Activated B cell treated with CpG ODN at 0.5 μM for 24 hours (primary cell): ENCODE measurements around the gene MACROD2. TPM values are rescaled to one million over a fixed set of nuclear protein-coding genes. Genes with fewer than 3 reads are reported as not detected.

Source experiments
- ATAC-seq: fragments of 200-7000 bp; cut with Tn5 transposase; one replicate; pipeline ENCODE4 v1.10.0; 2021; ENCODE audit warnings: low read depth, mild to moderate bottlenecking, moderate library complexity
- CTCF ChIA-PET: fragments of 350-600 bp; sonication (Branson Sonifier 250); formaldehyde crosslinking; loops from one replicate; lab custom pipeline; 2021; ENCODE audit warnings: antibody characterized with exemption; lab: Charles Lee
- POLR2A ChIA-PET: fragments of 350-600 bp; sonication (Branson Sonifier 250); formaldehyde crosslinking; loops from one replicate; lab custom pipeline; 2021; ENCODE audit warnings: antibody characterized with exemption; lab: Charles Lee
- DNase-seq: peaks from one replicate; pipeline ENCODE4 v3.0.0; 2022
- H3K27ac Mint-ChIP-seq: one replicate; pipeline ENCODE4 v1.8.0; 2020; ENCODE audit warnings: mixed read lengths
- H3K27me3 Mint-ChIP-seq: one replicate; pipeline ENCODE4 v1.8.0; 2021; ENCODE audit warnings: mixed read lengths
- H3K36me3 Mint-ChIP-seq: one replicate; pipeline ENCODE4 v1.8.0; 2021; ENCODE audit warnings: low read depth, mixed read lengths
- H3K4me1 Mint-ChIP-seq: one replicate; pipeline ENCODE4 v1.8.0; 2021; ENCODE audit warnings: mixed read lengths
- H3K4me3 Mint-ChIP-seq: one replicate; pipeline ENCODE4 v1.8.0; 2020; ENCODE audit warnings: mild to moderate bottlenecking, mixed read lengths
- H3K9me3 Mint-ChIP-seq: one replicate; pipeline ENCODE4 v1.8.0; 2020; ENCODE audit warnings: mixed read lengths
- CTCF ChIP-seq: fragments of 200-600 bp; IDR thresholded peaks from one replicate; pipeline ENCODE4 v1.8.0; 2022; ENCODE audit warnings: antibody characterized with exemption, mild to moderate bottlenecking
- intact Hi-C: fragments of 100-400 bp; cut with micrococcal nuclease; formaldehyde crosslinking; loops from one replicate; pipeline ENCODE4 v1.15.1; 2024
- total RNA-seq: library from RNA; stranded (reverse); gene quantifications from 2 replicates; pipeline ENCODE4 v1.2.3, GENCODE V29; 2022

Gene MACROD2
- total RNA-seq, 1 donor from 2014 or later: 55.1 TPM

- no peak for TF ChIP-seq CTCF
- no peaks in the 10 kb centered on the region for H3K27me3 Mint-ChIP-seq
- no peaks in the 10 kb centered on the region for H3K9me3 Mint-ChIP-seq
- H3K27ac Mint-ChIP-seq: no peak overlapping the region
- no peak for ATAC-seq
- DNase-seq: no peak
- no peaks in the 10 kb centered on the region for H3K36me3 Mint-ChIP-seq
- CTCF ChIA-PET: interaction anchor here (0.5 kb wide), 1 partner anchor 16 kb away, joined by 3 read pairs; no protein-coding TSS in a partner anchor
- peaks cover under 1% of the 10 kb centered on the region for H3K4me1 Mint-ChIP-seq
- intact Hi-C loops: no loop called here
- H3K4me3 Mint-ChIP-seq: no peak overlapping the region
- POLR2A ChIA-PET: no interaction called here
These were observed 829.7 kb downstream of the MACROD2 start for GRCh38 chr20:14824996-14825395.

- TF ChIP-seq CTCF: no peak
- ATAC-seq (no peak), DNase-seq (no peak)
- ChIA-PET CTCF (no interaction called here), POLR2A (no interaction called here)
- Mint-ChIP-seq H3K9me3 (no peaks in the 10 kb centered on the region), H3K27ac (no peak overlapping the region), H3K4me1 (peaks cover 10% of the 10 kb centered on the region), H3K27me3 (no peaks in the 10 kb centered on the region), H3K36me3 (no peaks in the 10 kb centered on the region), H3K4me3 (no peak overlapping the region)
- intact Hi-C loops: no loop called here
These were observed 831.4 kb downstream of the MACROD2 start for GRCh38 chr20:14826543-14827313.

GRCh38 chr20:14828459-14828858 is 833.1 kb downstream of the MACROD2 start:
- H3K9me3 Mint-ChIP-seq: no peaks in the 10 kb centered on the region
- H3K4me1 Mint-ChIP-seq: peaks cover 22% of the 10 kb centered on the region
- ChIA-PET POLR2A (no interaction called here), CTCF (no interaction called here)
- no peaks in the 10 kb centered on the region for H3K36me3 Mint-ChIP-seq
- no peak overlapping the region for H3K4me3 Mint-ChIP-seq
- no peak overlapping the region for H3K27ac Mint-ChIP-seq
- intact Hi-C loops: no loop called here
- DNase-seq (no peak), ATAC-seq (no peak)
- no peak for TF ChIP-seq CTCF
- H3K27me3 Mint-ChIP-seq: peaks cover 2% of the 10 kb centered on the region

DNA sequence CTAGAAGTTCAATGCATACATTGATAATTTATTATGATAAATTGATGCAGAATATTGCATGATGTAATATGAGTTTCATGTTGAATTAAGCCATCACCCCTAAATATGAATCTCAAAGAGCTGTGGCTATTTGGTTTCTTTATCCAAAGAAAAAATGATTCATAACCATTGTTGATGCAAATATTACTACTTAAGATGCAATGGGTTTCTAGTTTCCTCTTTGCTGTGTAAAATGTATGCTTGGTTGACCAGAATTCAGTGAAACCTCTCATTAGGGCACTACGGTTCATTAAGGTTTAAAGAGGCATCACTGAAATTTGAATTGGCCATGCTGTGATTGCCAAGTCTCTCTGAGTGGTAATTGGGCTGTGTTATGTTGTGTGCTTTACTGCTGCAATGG is 834.6 kb downstream of the MACROD2 start:
- peak; percentile 51 for ATAC-seq
- CTCF ChIA-PET: no interaction called here

More for the DNA sequence above, 834.6 kb downstream of the MACROD2 start:
- POLR2A ChIA-PET: no interaction called here
- peaks cover 22% of the 10 kb centered on the region for H3K4me1 Mint-ChIP-seq
- intact Hi-C loops: loop anchor here (1.0 to 10.0 kb wide), 3 partner anchors 370 to 1157 kb away; no protein-coding TSS in a partner anchor
- peaks cover 2% of the 10 kb centered on the region for H3K27me3 Mint-ChIP-seq
- no peak for DNase-seq
- H3K9me3 Mint-ChIP-seq: no peaks in the 10 kb centered on the region
- no peak overlapping the region for H3K4me3 Mint-ChIP-seq
- no peaks in the 10 kb centered on the region for H3K36me3 Mint-ChIP-seq
- H3K27ac Mint-ChIP-seq: peak overlapping the region; percentile 12
- no peak for TF ChIP-seq CTCF
